ENCODE data around the gene TAT.

- TF ChIP-seq CTCF (optimal IDR thresholded peaks at IDR 0.05 in 1 of 3, IDR thresholded peaks at IDR 0.05 in 1 of 3, conservative IDR thresholded peaks at IDR 0.05 in 1 of 3; ENCODE audit: extremely low read depth in 1 of 3, insufficient read depth in 2 of 3, low read length in 3 of 3), result no peak
- TF ChIP-seq EZH2 (IDR thresholded peaks at IDR 0.05; ENCODE audit: low read length), result no peak
Measured at GRCh38 chr16:71584543-71585317, 7.8 kb upstream of the TAT start.
